ENCODE results near the gene MICB.

DNA sequence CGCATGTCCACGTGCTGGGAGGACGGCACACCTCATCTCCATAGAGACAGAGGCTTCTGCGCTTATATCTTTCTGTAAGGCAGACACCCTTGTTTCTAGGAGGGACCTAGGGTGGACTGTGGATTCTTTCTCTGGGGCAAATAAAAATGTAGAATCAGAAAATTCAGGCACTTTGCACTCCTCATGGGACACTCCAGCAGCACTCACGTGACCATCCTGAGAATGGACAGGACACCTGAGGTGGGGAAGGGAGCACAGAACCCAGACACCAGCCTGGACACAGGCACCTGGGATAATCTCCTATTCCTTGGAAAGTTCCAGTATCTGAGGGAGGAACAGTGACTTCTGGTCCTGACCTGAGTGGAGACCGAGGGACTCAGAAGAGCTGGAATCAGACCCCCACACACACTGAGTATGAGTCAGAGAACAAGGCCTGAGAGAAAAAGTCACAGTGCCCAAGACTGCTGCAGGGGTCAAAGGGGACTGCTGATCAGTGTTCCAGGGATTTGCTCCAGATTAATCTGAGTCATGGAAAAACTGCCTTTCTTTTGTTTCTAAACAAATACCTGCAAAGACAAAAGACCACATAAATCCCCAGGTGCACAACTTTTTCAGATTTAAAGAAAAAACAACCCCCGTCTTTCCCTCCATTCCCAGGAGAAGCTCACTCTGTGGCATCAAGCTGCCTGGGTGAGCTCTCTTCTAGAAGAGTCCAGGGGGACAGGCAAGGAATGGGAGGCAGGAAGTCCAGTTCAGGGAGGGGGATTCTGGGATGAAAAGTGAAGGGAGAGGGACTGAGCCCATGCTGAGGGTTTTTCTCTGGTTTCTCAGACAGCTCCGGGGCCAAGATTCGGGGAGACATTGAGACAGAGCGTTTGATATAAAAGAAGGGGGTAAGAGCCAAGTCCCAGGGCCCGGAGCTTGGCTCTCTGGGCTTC, 35.6 kb upstream of the MICB start:
- TF ChIP-seq, protein P1, sequence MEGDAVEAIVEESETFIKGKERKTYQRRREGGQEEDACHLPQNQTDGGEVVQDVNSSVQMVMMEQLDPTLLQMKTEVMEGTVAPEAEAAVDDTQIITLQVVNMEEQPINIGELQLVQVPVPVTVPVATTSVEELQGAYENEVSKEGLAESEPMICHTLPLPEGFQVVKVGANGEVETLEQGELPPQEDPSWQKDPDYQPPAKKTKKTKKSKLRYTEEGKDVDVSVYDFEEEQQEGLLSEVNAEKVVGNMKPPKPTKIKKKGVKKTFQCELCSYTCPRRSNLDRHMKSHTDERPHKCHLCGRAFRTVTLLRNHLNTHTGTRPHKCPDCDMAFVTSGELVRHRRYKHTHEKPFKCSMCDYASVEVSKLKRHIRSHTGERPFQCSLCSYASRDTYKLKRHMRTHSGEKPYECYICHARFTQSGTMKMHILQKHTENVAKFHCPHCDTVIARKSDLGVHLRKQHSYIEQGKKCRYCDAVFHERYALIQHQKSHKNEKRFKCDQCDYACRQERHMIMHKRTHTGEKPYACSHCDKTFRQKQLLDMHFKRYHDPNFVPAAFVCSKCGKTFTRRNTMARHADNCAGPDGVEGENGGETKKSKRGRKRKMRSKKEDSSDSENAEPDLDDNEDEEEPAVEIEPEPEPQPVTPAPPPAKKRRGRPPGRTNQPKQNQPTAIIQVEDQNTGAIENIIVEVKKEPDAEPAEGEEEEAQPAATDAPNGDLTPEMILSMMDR (IDR thresholded peaks at IDR 0.05), result no peak
- no peak for TF ChIP-seq POLR2A (IDR thresholded peaks at IDR 0.05)
